Lung microvascular endothelial cell (primary cell): ENCODE measurements around the gene KMT2C. TPM values are rescaled to one million over a fixed set of nuclear protein-coding genes. Genes with fewer than 3 reads are reported as not detected.
"Not testable (repeated sequence)": the region's sequence is repeated elsewhere in the genome, so short reads cannot be mapped to it uniquely, and the experiment has no call there.

ENCODE experiments used
- DNase-seq, 2 donors: peaks; one replicate each; pipeline versions ENCODE4 v3.0.0 to v3.0.0-alpha.2; 2010; ENCODE audit warnings: low read depth in 2 of 2
- total RNA-seq: library from RNA; depleted of rRNA; stranded (reverse); fragments of >200 nt; gene quantifications from 2 replicates; pipeline ENCODE4 v1.2.1, GENCODE V29; 2014

The KMT2C gene
- total RNA-seq, 1 donor from 2014 or later, result 34.5 TPM

- DNase-seq, result not testable (repeated sequence)
Observed at GRCh38 chr7:152441810-152442209, 6.0 kb upstream of the KMT2C start.

- DNase-seq, result not testable (repeated sequence)
Observed at GRCh38 chr7:152441168-152441567, 5.4 kb upstream of the KMT2C start.

GRCh38 chr7:152438017-152438416 is 2.2 kb upstream of the KMT2C start:
- not testable (repeated sequence) for DNase-seq

GRCh38 chr7:152436931-152437575 is 1.2 kb upstream of the KMT2C start:
- not testable (repeated sequence) for DNase-seq

GRCh38 chr7:152436111-152436930 is 518 bp upstream of the KMT2C start:
- peak; percentile 95 to 96 for DNase-seq

- DNase-seq, result peak; percentile 29 to 58
Observed at GRCh38 chr7:152434511-152435383, 1.1 kb downstream of the KMT2C start.

- peak; percentile 69 to 78 for DNase-seq
Observed at GRCh38 chr7:152433721-152434490, 1.9 kb downstream of the KMT2C start.

GRCh38 chr7:152432735-152433134 is 3.1 kb downstream of the KMT2C start:
- DNase-seq, result not testable (repeated sequence)

GRCh38 chr7:152430854-152431253 is 4.9 kb downstream of the KMT2C start:
- DNase-seq, result no peak

- not testable (repeated sequence) for DNase-seq
Observed at GRCh38 chr7:152430118-152430517, 5.7 kb downstream of the KMT2C start.

GRCh38 chr7:152424348-152425108 is 11.3 kb downstream of the KMT2C start:
- no peak for DNase-seq

GRCh38 chr7:152423991-152424347 is 11.8 kb downstream of the KMT2C start:
- no peak for DNase-seq

- DNase-seq, result not testable (repeated sequence)
Observed at GRCh38 chr7:152423171-152423570, 12.6 kb downstream of the KMT2C start.

GRCh38 chr7:152420950-152421349 is 14.9 kb downstream of the KMT2C start:
- not testable (repeated sequence) for DNase-seq

GRCh38 chr7:152419473-152420429 is 16.1 kb downstream of the KMT2C start:
- no peak for DNase-seq

- no peak for DNase-seq
Observed at GRCh38 chr7:152414779-152415178, 21.0 kb downstream of the KMT2C start.

- DNase-seq, result no peak
Observed at GRCh38 chr7:152411389-152411788, 24.4 kb downstream of the KMT2C start.

- DNase-seq, result no peak
Observed at GRCh38 chr7:152406491-152406890, 29.3 kb downstream of the KMT2C start.

GRCh38 chr7:152406030-152406429 is 29.8 kb downstream of the KMT2C start:
- not testable (repeated sequence) for DNase-seq
